Astrocyte of the cerebellum (primary cell): ENCODE measurements around the gene TLDC2.

ENCODE experiments used
- DNase-seq: peaks from one replicate; pipeline ENCODE4 v3.0.0-alpha.2; 2011; ENCODE audit warnings: low read depth
- H3K4me3 ChIP-seq: 2 replicates; pipeline ENCODE4 v1.5.1; 2011; ENCODE audit warnings: mild to moderate bottlenecking, low read depth, low read length, moderate library complexity
- in situ Hi-C: cut with HindIII; loops from 2 replicates; pipeline ENCODE4 v1.10.0; 2017; ENCODE audit warnings: low sequenced_read_pairs
- TF ChIP-seq, protein P1 (sequence below): IDR thresholded peaks from 2 replicates; pipeline ENCODE4 v1.5.1; 2012; ENCODE audit warnings: low read length, low read depth, moderate library complexity, mild to moderate bottlenecking; ENCODE audit errors: missing control alignments

The TLDC2 gene

DNA sequence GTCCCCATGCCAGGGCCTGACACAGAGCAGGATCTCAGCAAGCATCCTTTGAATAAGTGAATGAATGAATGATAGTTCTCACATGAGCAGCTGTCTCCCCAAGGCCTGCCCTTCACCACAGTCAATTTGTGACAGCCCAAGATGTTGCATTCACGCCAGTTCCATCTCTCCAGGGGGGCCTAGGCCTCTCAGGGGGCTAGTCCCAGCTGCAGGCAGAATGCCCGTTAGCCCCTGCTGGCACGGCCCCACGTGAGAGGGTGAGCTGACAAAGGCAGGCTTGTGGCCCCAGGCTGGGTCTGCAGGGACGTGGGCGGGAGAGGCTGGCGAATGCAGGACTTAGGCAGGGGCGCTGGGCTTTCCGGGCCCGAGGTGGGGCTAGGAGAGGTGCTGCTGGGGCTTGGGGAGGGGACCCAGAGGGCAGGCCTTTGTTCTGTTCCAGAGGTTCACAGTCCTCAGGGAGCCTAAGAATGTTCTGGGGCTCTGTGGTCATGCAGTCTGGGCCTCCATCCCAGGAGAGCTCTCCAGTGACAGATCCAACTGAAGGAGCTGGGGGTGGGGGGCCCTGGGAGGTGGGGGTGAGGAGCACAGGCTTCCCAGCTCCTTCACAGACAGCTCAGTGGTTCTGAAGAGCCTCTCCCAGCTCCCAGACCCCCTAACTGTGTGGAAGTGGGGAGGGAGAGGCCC is 30.5 kb upstream of the TLDC2 start:
- TF ChIP-seq, protein P1, sequence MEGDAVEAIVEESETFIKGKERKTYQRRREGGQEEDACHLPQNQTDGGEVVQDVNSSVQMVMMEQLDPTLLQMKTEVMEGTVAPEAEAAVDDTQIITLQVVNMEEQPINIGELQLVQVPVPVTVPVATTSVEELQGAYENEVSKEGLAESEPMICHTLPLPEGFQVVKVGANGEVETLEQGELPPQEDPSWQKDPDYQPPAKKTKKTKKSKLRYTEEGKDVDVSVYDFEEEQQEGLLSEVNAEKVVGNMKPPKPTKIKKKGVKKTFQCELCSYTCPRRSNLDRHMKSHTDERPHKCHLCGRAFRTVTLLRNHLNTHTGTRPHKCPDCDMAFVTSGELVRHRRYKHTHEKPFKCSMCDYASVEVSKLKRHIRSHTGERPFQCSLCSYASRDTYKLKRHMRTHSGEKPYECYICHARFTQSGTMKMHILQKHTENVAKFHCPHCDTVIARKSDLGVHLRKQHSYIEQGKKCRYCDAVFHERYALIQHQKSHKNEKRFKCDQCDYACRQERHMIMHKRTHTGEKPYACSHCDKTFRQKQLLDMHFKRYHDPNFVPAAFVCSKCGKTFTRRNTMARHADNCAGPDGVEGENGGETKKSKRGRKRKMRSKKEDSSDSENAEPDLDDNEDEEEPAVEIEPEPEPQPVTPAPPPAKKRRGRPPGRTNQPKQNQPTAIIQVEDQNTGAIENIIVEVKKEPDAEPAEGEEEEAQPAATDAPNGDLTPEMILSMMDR: no peak
- in situ Hi-C loops: no loop called here
- H3K4me3 ChIP-seq: no peak overlapping the region
- no peak for DNase-seq

DNA sequence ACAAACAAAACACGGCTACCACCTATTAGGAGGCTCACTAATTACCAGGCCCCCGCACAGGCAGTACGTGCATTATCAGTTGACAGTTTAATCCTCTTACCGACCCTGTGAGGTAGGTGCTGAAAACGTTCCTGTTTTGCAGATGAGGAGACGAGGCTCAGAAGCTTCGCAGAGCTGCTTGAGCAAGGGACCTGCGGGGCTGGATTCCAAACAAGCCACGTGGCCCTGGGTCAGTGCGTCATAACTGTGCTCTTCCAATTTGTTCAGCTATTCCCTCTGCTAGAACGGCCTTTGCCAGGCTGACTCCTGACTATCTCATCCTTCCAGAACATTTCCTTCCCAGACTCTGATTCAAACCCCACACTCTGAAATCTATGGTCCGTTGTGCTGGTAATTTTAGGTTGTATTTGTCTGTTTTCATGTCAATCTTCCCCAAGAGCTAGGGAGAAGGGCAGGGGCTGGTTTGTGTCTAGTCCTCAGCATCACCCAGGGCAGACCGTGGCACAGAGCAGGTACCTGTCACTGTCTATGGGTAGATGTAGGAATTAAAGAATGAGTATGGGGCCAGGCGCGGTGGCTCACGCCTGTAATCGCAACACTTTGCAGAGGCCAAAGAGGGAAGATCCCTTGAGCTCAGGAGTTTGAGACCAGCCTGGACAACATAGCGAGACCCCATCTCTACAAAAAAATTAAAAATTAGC is 28.8 kb upstream of the TLDC2 start:
- DNase-seq: peak; percentile 60
- TF ChIP-seq, protein P1: no peak
- in situ Hi-C loops: no loop called here
- H3K4me3 ChIP-seq: no peak overlapping the region

DNA sequence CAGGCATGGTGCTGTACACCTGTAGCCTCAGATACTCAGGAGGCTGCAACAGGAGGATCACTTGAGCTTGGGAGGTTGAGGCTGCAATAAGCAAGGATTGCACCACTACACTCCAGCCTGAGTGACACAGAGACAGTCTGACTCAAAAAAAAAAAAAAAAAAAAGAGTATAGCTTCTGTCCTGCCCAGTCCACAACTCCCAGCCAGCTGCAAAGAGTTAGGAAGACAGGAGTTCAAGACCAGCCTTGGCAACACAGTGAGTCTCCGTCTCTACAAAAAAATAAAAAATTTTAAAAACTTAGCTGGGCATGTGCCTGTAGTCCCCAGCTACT is 28.3 kb upstream of the TLDC2 start:
- in situ Hi-C loops: no loop called here
- no peak for DNase-seq

DNA sequence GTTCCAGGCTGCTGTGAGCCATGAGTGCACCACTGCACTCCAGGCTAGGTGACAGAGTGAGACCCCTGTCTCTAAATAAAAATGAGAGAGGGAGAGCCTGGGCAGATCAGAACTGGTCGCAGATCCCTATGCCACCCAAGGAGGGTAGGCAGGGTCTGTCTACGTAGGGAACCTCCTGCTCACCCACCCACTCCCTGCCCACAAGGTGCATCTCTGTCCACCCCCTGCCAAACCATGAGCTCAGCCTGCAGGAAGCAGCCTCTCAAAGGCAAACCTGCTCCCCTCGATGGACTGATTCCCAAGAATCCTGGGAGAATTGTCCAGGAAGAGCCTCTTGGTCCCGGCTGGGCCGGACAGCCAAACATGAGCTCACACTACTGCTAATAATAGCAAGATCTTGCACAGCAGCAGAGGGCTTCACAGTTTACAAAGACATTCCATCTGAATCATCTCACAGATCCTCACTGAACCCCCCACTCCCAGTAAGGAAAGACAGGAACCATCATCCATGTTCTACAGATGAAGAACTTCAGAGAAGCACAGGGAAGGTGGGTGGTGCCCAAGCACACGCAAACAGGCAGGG is 27.8 kb upstream of the TLDC2 start:
- TF ChIP-seq, protein P1: no peak
- in situ Hi-C loops: no loop called here
- no peak overlapping the region for H3K4me3 ChIP-seq
- DNase-seq: peak; percentile 59

More for the DNA sequence above, 28.3 kb upstream of the TLDC2 start:
- TF ChIP-seq, protein P1: no peak
- H3K4me3 ChIP-seq: no peak overlapping the region

DNA sequence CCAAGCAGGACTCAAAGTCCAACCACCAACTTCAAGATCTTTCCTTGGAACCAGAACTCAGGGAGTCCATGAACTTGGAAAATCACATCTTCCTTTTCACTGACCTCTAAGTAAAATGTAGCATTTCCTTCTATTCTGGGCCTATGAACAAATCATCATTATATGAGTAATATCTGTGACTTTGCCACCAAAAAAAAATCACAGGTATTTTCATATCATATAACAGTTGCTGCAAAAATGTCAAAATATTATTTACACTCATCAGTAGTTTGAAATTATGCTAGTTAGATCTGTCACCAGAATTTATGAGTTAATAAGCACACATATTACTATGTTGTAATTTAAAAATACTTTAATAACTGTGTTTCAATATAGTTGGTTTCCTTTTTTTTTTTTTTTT is 27.3 kb upstream of the TLDC2 start:
- H3K4me3 ChIP-seq: no peak overlapping the region
- TF ChIP-seq, protein P1: no peak
- DNase-seq: no peak
- in situ Hi-C loops: no loop called here

DNA sequence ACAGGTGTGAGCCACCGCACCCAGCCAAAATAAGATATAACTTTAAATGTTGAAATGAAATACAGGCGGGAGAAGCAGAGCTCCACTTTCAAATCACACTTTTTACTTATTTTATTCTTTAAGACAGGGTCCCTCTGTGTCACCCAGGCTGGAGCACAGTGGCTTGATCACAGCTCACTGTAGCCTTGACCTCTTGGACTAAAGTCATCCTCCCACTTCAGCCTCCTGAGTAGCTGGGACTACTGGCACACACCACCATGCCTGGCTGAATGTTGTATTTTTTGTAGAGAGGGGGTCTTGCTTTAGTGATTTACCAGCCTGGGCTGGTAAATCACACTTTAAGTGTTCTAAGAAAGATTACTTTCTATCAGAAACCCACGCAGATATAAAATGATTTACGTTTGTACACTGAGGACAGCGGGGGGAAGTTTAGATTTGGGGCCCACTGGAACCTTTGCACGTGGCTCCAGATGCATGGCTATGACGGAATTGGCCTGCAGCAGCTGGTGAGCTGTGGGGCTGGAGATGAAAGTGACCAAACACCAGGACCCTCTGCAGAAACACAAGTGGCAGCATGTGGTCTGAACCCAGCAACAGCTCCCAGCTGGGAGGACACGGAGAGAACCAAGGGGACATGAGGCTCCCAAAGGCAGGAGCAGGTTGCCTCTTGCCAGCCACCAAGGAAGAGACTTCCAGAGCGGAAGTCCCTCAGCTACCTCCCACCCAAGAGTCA is 26.4 kb upstream of the TLDC2 start:
- no peak for DNase-seq
- TF ChIP-seq, protein P1: no peak
- H3K4me3 ChIP-seq: no peak overlapping the region
- in situ Hi-C loops: no loop called here
